Urothelium cell line (cell line): ENCODE measurements around the gene CFAP221.

ENCODE experiments used
- DNase-seq: peaks from one replicate; pipeline ENCODE4 v3.0.0; 2011; ENCODE audit warnings: low spot score, mixed read lengths
- FAIRE-seq: peaks from 2 replicates; lab custom pipeline; 2011; peaks lifted over from hg19 to GRCh38; lab: Jason Lieb, UNC

Gene CFAP221

DNA sequence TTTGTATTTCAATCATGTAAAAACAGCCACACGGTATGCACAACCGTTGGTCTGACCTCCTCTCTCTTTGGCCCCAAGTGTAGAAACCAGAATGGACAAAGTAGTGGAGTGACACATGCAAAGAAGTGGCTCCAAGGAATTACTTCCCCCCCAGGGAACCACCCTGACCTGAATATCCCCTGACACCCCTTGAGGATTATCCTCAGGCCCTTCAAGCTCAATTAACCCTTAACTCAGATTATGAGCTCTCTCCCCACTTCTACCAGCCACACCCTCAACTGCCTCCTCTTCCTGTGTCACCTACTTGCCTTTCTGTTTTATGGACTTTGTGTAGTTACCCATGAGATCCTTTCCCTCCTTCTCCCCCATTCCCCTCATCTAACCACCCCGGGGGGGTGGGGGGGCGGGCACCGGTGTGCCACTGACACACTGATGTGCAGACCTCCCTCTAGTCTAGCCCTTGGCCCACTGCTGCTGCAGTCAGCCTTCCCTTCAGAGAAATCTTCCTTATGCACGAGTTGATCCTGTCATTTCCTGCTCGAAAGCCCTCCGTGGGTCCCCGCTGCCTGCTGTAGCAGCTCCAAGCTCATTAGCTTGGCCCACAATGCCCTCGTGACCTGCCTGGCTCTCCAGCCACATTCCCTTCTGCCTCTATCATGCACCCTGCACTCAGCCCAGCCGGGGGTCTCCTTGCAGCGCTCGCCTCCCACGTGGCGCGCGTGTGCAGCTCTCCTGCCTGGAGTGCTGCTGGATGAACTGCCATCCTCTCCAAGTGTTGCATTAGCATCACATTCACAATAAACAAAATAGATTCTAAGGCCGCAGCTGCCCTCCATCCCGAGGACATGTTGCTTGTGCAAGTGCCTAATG is 94.7 kb downstream of the CFAP221 start:
- DNase-seq, result no peak
- FAIRE-seq, result no peak

DNA sequence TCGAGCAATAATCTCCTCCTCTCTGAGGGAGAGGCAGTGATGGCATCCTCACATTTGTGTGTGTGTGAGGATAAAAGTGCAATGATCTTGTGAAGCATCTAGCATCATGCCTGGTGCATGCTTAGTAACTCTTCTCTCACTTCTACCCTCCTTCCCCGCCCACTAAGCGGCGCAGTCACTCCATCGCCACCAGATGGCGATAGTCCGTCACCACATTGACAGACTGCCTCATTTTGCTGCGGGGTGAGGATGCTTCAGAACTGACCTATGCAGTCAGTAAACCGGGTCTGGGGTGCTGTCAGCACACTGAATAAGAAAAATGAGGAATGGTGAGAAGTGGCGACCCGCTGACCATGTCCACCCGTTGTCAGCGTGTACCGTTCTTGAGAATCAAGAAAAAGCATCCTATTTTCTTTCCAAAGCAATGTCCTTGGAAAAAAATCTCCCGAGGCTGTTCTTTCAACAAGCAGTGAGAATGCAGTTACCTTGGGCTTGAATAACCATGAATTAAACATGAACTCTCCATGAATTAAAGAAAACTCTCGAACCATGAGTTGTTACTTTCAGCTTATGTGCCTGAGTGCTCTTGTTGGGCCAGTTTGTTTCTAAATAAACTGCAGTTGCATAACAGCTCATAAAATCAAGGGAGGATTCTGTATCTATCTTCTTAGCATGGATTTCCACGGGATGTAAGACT is 97.5 kb downstream of the CFAP221 start:
- peak; percentile 99 for FAIRE-seq
- peak; percentile 91 for DNase-seq

DNA sequence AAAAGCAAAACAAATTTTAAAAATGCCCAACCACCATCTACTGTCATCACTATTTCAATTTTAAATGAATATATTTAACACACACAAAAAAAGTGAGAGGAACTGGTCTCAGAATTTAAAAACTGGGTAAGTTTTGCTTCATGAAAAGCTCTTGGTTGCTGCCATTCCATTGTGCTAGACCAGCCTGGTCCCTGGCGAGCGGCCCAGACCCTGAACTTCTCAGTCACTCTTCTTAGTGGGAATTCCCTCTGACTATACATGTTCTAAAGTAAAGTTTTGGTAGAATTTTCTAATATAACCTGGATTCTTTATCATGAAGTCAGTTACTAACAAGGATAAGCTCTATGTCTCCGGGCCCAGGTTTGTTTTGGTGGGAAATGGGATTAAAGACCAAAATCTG is 99.9 kb downstream of the CFAP221 start:
- DNase-seq (no peak), FAIRE-seq (no peak)

DNA sequence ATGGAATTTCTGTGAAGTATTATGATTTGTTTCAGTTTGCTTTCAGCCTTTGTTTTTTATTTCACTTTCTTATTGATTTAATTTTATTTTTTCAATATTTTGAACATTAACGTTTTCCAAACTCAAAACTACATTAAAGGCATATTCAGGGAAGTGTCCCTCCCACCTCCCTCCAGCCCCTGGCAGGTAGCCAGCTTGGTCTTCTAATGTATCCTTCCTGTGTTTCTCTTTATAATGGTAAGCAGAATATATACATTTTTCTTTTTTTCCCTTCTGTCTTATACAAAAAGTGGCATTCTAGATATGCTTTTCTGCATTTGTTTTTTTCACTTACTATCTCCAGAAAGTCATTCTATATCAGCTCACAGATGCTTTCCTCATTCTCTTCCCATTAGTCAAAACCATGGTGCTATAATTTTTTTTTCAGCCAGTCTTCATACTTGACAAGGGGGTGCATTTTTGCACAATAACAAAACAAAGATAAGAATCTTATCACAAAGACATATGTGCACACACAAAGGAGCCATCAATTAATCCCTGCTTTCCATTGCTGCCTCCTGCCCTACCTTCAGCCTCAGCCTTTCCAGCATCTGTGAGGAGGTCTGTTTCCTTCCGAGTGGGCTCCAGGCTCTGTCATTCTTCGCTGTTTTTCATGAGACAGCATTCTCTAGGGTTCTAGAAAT is 101.1 kb downstream of the CFAP221 start:
- FAIRE-seq (no peak), DNase-seq (no peak)

DNA sequence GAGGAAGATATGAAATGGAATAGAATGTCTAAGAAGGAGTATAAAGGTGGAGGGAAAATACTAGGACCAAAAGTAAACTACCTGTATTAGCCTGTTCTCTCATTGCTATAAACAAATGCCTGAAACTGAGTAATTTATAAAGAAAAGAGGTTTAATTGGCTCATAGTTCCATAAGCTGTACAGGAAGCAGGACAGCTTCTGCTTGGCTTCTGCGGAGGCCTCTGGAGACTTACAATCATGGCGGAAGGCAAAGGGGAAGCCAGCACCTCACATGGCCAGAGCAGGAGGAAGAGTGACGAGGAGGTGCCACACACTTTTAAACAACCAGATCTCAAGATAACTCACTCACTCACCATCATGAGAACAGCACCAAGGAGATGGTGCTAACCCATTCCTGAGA is 101.9 kb downstream of the CFAP221 start:
- no peak for DNase-seq
- FAIRE-seq, result no peak

DNA sequence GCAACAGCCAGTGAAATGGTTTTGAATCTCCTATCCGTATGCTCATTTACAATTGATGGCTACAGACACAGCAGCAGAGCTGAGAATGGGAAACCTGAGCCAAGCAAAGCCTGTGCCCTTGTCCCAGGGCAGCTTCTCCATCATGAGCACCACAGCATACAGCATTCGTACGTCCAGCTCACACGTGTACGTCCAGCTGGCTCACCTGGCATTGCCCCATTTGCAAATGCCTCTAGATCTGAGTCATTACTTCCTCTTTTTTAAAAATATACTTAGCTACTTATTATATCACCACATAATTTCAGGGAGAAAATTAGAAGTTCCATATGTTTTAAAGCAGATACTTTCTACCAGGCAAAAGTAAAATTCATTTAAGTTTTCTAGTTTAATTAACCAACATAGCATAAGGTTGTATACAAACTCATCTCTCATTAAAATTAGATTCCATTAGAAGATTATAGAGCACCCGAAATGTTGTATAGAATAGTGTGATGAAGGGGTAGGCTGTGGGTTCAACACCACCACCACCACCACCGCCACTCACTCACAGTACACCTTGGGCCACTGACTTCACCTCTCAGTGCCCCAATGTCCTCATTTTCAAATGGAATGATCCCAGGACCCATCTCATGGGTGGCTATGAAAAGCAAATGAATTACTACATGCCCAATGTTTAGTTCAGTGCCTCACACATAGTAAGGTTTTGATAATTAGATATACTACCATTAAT is 103.4 kb downstream of the CFAP221 start:
- FAIRE-seq (peak; percentile 13), DNase-seq (peak; percentile 56)

DNA sequence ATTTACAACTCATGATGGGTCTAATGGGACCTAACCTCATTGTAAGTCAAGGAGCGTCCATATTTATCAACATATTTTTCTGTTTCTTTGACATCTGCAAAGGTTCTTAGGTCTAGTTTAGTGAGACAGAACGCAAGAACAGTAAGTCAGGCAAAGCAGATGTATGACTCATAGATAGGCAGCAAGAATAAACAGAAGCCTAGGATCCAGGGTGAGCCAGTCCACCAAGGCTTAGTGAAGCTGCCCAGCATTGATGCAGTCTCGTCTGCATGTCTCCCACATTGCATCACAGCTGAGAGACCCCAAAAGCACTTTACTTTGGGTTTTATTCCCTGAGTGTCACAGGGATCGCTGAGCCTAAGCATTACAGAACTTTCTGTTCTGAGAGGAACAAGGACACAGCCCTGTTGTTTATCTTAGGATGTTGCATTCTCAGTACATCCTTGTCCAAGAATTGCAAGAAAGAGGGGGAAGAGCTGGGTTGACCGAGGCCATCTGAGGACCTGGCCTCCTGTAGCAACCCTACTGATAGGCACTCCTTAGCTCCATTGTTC is 105.2 kb downstream of the CFAP221 start:
- FAIRE-seq (no peak), DNase-seq (peak; percentile 46)

DNA sequence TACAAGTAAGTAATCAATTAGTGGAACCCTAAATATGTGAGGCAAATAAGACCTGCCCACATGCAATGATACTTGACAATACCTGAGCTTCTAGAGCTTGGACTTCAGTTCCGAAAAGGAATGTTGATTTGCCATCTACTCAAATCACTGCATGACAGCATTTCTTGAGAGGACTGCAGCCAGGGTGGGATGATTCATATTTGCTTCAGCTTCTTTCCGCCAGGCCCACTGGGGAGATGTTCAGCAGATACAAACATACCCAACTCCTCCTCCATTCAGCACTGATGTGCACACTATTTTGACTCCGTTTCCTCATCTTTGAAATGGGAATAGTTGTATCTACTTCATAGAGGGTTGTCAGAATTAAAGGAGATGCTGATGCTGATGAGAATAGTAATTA is 106.0 kb downstream of the CFAP221 start:
- FAIRE-seq, result peak; percentile 87
- no peak for DNase-seq

DNA sequence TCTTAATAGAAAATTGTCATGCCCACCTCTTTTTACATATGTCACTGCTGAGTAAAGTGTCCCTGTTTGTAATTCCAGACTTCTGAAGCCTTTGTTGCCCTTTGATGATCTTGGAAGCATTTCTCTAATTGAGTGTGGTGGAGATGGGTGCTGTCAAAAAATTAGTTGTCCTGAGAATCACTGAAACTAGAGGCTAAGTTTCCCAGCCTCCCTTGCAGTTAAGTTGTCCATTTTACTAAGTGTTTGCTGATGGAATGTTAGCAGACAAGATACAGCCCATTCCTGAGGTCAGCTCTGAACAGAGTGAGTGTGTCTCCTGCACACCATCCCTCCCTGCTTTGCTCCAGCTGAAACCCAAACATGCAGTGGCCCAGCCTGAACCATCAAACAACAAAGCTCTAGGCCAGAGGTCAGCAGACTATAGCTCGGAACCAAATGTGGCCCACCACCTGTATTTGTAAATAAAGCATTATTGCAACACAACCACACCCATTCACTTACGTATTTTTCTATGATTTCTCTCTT is 106.7 kb downstream of the CFAP221 start:
- DNase-seq, result no peak
- peak; percentile 42 for FAIRE-seq

DNA sequence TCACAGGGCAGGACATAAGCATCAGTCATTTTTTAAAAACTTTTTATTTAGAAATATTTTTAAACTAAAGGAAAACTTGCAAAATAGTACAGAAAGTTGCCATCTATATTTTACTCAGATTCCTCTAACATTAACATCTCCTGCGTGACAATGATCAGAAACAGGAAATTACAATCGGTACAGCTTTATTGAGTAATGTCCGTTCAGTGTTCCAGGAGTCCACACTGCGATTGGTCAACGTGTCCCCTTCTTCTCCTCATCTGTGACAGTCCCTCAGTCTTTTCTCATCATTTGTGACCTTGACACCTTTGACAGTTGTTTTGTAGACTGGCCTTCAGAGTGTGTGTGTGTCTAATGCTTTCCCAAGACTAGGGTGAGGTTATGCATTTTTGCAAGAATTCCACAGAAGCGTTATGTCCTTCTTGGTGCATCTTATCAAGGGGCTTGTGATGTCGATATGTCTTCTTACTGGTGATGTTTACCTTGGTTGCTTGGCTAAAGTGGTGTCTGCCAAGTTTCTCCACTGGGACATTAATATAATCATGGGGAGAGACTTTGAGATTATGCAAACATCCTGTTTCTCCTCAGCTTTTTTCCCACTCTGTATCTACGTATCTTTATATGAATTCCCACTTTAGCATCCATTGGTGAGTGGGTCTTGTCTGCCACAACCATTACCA is 113.4 kb downstream of the CFAP221 start:
- DNase-seq (no peak), FAIRE-seq (no peak)

DNA sequence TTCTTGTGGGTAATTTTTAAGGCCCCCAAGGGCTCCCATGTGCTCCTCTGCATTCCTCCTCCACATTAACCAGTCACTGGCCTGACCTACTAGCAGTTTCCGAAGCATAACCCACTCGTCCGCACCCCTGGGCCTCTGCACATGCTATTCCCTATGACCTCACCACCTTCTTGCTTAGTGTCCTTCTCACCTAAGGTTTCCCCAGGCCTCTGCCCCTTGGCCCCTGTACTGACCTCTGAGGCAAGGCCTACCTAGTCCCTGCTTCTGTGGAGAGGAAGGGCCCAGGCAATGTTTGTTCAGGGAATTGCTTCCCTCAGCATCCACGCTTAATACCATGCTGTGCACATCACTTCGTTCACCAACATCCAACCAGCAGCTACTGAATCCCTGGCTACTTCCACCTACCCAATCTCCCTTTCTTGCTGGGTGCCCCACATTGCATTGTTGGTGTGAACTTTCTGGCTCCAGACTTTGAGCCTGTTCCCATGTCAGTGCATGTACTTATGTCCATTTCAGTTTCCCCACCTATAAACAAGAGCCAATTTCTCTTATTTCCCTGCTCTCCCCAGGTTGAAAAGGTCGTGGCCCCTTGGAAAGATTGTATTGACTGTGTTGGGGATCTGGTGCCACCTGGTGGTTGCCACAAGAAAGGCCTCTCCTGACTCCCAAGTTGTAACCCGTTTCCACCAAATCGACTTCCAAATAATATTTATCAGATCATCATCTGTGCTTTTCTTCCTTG is 115.5 kb downstream of the CFAP221 start:
- FAIRE-seq (no peak), DNase-seq (peak; percentile 69)

DNA sequence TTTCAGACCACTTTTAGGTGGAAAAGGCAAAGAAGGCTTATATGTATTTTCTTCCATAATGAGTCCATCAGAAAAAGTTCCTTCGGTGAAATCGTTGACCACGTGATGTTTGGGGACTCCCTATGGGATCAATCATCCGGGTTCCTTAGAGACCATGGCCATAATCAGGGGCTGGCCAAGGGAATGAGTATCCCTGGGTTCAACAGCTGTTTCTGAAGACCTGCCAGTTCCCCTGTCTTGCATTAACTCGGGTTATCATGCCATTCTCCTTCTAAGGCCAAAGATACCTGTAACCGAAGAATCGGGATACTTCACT is 116.1 kb downstream of the CFAP221 start:
- no peak for FAIRE-seq
- no peak for DNase-seq

DNA sequence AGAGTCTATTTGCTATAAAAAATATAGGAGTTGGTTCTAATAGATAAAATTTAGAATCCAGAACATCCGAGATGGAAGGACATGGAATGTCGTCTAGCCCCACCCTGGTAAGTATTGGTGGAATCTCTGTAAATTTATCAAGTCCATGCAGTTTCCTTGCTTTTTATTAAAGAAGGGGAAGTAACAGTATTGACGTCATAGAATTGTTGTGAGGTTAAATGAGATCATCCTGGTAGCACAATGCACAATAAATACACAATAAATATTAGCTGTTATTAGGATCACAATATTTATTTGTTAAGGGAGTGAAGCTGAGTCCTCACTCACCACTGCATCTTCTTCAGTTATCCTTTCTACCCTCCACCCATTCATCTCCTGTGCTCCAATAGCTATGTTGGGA is 118.0 kb downstream of the CFAP221 start:
- DNase-seq, result no peak
- FAIRE-seq, result no peak

DNA sequence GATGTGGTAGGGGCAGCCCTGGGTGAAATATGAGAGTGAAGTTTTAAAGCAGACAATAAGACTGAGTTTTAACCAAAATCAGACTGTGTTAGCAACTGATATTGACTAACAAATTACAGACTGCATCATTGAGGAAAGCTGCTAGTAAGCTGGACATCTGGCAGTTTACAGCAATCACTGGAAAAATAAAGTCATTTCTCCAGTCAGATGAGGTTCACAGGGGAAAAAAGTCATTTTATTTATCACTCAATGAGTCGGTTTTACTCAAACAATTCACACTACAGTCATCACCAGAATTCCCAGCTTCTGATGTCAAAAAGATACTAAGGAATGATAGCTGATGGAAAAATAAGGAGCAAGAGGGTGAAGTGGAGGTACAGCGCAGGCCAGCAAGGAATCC is 124.3 kb downstream of the CFAP221 start:
- FAIRE-seq, result no peak
- DNase-seq, result no peak

DNA sequence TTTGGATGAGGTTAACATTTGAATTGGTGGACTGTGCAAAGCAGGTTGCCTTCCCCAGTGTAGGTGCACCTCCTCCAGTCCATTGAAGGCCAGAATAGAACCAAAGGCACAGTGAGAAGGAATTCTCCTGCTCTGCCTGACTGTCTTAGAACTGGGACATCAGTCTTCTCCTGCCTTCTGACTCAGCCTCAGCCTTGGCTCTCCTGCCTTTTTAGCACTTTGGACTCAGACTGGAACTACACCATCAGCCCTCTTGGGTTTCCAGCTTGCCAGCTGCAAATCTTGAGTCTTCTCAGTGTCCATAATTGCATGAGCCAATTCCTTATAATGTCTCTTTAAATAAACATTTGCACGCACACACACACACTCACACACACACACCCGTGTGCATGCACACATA is 126.8 kb downstream of the CFAP221 start:
- FAIRE-seq (no peak), DNase-seq (no peak)

DNA sequence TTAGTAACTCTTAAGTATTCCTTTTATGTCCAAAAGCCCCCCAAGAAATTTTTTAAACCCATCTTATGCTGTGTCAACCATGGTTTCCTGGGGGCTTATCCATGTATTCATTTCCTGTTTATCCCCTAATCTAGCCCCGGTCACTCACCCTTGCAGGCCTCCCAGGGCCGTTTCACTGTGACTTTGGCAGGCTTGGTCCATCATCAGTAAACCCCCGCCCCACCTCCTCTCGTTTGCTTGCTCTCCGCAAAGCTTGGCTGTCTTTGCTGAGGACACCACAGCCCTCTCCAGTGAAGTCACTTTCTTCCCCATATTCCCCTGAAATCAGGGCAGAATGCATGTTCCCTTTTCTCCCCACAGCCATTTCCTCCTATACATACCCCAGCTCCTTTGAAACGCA is 127.5 kb downstream of the CFAP221 start:
- FAIRE-seq (no peak), DNase-seq (no peak)

DNA sequence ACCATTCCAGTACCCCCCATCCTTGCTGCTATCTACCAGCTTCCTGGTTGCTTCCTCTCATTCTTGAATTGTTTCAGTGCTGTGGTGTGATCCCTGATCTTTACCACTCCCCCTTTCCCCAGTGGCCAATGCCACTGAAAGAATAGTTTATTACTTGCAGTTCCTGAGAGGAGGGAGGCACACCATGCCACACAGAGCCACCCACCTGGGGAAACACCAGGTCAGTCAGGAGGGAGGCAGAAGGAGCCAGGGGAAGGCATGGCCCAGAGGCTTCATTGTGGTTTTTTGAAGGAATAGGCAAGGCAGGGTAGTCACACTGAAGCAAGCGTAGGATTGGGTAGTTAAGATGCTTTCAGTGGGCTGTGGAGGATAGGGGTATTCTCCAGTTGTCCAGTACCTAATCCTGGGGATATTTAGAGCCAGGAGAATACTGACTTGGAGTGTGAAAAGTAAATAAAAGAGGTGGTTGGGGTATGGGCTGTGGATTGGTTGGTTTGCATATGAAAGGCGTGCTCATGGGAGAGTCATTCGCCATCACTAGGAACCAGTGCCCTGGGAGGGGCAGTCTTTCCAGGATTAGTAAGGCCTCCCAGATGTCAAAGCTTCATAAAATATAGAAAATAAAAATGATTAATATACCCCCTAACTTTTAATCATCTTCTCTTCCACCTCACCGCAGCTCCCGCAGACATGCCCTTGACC is 128.1 kb downstream of the CFAP221 start:
- no peak for FAIRE-seq

DNA sequence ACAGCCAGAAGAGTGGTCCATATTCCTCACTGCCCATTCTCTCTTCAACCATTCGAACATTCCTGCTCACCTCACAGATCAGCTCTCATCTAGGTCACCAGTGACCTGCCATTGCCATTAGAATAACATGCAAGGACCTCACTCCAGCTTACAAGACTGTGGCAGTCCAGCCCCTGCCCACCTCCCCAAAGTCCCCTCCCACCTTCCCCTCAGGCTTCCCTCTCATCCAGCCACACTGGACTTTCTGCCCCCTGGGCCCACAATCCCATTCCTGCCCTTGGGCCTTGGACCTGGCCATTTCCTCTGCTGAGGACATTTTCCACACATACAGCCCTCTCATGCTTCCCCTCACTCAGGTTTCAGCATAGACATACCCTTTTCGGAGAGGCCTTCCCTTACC is 129.5 kb downstream of the CFAP221 start:
- FAIRE-seq, result no peak
- DNase-seq, result no peak

More for the DNA sequence above, 128.1 kb downstream of the CFAP221 start:
- DNase-seq, result no peak
